ENCODE measurements around the gene WDR93. TPM values are rescaled to one million over a fixed set of nuclear protein-coding genes. Genes with fewer than 3 reads are reported as not detected.

The WDR93 gene
- total and polyA plus RNA-seq, 2 donors from 2014 or later, result 1.2 to 2.5 TPM

DNA sequence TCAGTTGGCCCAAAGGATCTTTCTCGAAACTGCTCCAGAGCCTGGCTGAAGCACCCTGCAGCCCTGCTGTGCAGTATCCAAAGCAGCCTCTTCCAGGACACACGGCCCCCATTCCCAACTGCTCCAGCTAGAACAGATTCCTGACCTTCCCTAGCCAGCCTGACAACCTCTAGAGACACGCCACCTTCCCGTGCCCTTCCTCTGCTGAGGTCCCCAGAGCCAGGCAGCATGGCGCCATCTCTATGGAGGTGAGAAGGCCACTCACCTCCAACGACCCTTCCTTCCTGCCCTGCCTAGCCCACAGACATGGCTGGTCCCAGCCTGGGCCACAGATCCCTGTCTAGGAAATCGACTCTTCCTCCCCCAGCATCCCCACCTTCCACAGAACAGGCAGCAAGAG is 38.5 kb upstream of the WDR93 start:
- no peak for DNase-seq
- Histone ChIP-seq H3K36me3 (ENCODE audit: control insufficient read depth in 2 of 3, insufficient read depth in 3 of 3, low read length in 3 of 3) (no peaks in the 10 kb centered on the region), H3K9ac (ENCODE audit: low read length in 3 of 3) (no peak overlapping the region), H3K4me3 (ENCODE audit: low read length in 3 of 3) (no peak overlapping the region), H3K27me3 (ENCODE audit: control insufficient read depth, insufficient read depth, low read length) (no peaks in the 10 kb centered on the region), H3K4me1 (ENCODE audit: control insufficient read depth in 2 of 3, insufficient read depth in 2 of 3, low read depth in 1 of 3, low read length in 3 of 3) (peaks cover 0 to 2% (median 0%) of the 10 kb centered on the region in 3 donors), H3K9me3 (ENCODE audit: control insufficient read depth in 2 of 3, insufficient read depth in 1 of 3, low read length in 3 of 3) (no peaks in the 10 kb centered on the region), H3K27ac (ENCODE audit: low read depth in 2 of 2, low read length in 2 of 2) (no peak overlapping the region)
- FAIRE-seq, result no peak
- no peak for TF ChIP-seq CTCF (IDR thresholded peaks at IDR 0.05; ENCODE audit: borderline replicate concordance, extremely low read depth, insufficient read depth)
- intact Hi-C loops (cut with DNase I), result no loop called here

- Histone ChIP-seq H3K9ac (ENCODE audit: low read length in 3 of 3) (no peak overlapping the region), H3K4me1 (ENCODE audit: control insufficient read depth in 2 of 3, insufficient read depth in 2 of 3, low read depth in 1 of 3, low read length in 3 of 3) (no peaks in the 10 kb centered on the region), H3K9me3 (ENCODE audit: control insufficient read depth in 2 of 3, insufficient read depth in 1 of 3, low read length in 3 of 3) (no peaks in the 10 kb centered on the region), H3K4me3 (ENCODE audit: low read length in 3 of 3) (no peak overlapping the region), H3K27me3 (ENCODE audit: control insufficient read depth, insufficient read depth, low read length) (no peaks in the 10 kb centered on the region), H3K36me3 (ENCODE audit: control insufficient read depth in 2 of 3, insufficient read depth in 3 of 3, low read length in 3 of 3) (no peaks in the 10 kb centered on the region), H3K27ac (ENCODE audit: low read depth in 2 of 2, low read length in 2 of 2) (no peak overlapping the region)
- no peak for TF ChIP-seq CTCF (IDR thresholded peaks at IDR 0.05; ENCODE audit: borderline replicate concordance, extremely low read depth, insufficient read depth)
- no peak for DNase-seq
- intact Hi-C loops (cut with DNase I), result no loop called here
- FAIRE-seq, result no peak
Observed at GRCh38 chr15:89652666-89653065, 37.9 kb upstream of the WDR93 start.

DNA sequence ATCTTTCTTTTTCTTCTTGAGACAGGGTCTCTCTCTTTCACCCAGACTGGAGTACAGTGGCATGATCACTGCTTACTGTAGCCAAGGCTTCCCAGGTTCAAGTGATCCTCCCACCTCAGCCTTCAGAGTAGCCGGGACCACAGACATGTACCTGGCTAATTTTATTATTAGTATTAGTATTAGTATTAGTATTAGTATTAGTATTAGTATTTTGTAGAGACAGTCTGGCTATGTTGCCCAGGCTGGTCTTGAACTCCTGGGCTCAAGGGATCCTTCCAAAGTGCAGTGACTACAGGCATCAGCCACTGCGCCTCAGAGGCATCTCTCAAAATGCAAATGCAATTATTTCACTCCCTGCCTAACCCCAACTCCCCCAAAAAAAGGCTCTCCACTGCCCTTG is 37.0 kb upstream of the WDR93 start:
- Histone ChIP-seq H3K9ac (ENCODE audit: low read length in 3 of 3) (no peak overlapping the region), H3K36me3 (ENCODE audit: control insufficient read depth in 2 of 3, insufficient read depth in 3 of 3, low read length in 3 of 3) (no peaks in the 10 kb centered on the region), H3K9me3 (ENCODE audit: control insufficient read depth in 2 of 3, insufficient read depth in 1 of 3, low read length in 3 of 3) (no peaks in the 10 kb centered on the region), H3K4me3 (ENCODE audit: low read length in 3 of 3) (no peak overlapping the region), H3K27ac (ENCODE audit: low read depth in 2 of 2, low read length in 2 of 2) (no peak overlapping the region), H3K27me3 (ENCODE audit: control insufficient read depth, insufficient read depth, low read length) (no peaks in the 10 kb centered on the region), H3K4me1 (ENCODE audit: control insufficient read depth in 2 of 3, insufficient read depth in 2 of 3, low read depth in 1 of 3, low read length in 3 of 3) (no peaks in the 10 kb centered on the region)
- FAIRE-seq (no peak), DNase-seq (no peak)
- no peak for TF ChIP-seq CTCF (IDR thresholded peaks at IDR 0.05; ENCODE audit: borderline replicate concordance, extremely low read depth, insufficient read depth)
- intact Hi-C loops (cut with DNase I), result no loop called here

- Histone ChIP-seq H3K9ac (ENCODE audit: low read length in 3 of 3) (peak overlapping the region in 1 of 3 donors; percentile 38), H3K27me3 (ENCODE audit: control insufficient read depth, insufficient read depth, low read length) (no peaks in the 10 kb centered on the region), H3K4me3 (ENCODE audit: low read length in 3 of 3) (peak overlapping the region; percentile 18 to 60 (median 57)), H3K9me3 (ENCODE audit: control insufficient read depth in 2 of 3, insufficient read depth in 1 of 3, low read length in 3 of 3) (no peaks in the 10 kb centered on the region), H3K27ac (ENCODE audit: low read depth in 2 of 2, low read length in 2 of 2) (no peak overlapping the region), H3K4me1 (ENCODE audit: control insufficient read depth in 2 of 3, insufficient read depth in 2 of 3, low read depth in 1 of 3, low read length in 3 of 3) (no peaks in the 10 kb centered on the region), H3K36me3 (ENCODE audit: control insufficient read depth in 2 of 3, insufficient read depth in 3 of 3, low read length in 3 of 3) (no peaks in the 10 kb centered on the region)
- no peak for TF ChIP-seq CTCF (IDR thresholded peaks at IDR 0.05; ENCODE audit: borderline replicate concordance, extremely low read depth, insufficient read depth)
- DNase-seq (no peak), FAIRE-seq (no peak)
- intact Hi-C loops (cut with DNase I), result no loop called here
Observed at GRCh38 chr15:89654301-89654761, 36.3 kb upstream of the WDR93 start.
